GM13977 (cell line): ENCODE measurements around the gene PKNOX2.

ENCODE experiments used
- DNase-seq: peaks from one replicate; pipeline ENCODE4 v3.0.0; 2012; ENCODE audit warnings: low spot score
- in situ Hi-C: fragments of 300-500 bp; cut with MboI; formaldehyde crosslinking; loops from one replicate; pipeline ENCODE4 v1.12.0; 2022; ENCODE audit warnings: low sequenced_read_pairs, low pct_unique_long_range_greater_than_20kb, mixed read lengths, inconsistent platforms; ENCODE audit not compliant: unreplicated experiment
- TF ChIP-seq, protein P1 (sequence below): IDR thresholded peaks from 2 replicates; pipeline ENCODE4 v1.5.1; 2012; ENCODE audit warnings: mild to moderate bottlenecking, control low read depth; ENCODE audit not compliant: insufficient read depth; ENCODE audit errors: extremely low read depth, missing control alignments

PKNOX2 gene

DNA sequence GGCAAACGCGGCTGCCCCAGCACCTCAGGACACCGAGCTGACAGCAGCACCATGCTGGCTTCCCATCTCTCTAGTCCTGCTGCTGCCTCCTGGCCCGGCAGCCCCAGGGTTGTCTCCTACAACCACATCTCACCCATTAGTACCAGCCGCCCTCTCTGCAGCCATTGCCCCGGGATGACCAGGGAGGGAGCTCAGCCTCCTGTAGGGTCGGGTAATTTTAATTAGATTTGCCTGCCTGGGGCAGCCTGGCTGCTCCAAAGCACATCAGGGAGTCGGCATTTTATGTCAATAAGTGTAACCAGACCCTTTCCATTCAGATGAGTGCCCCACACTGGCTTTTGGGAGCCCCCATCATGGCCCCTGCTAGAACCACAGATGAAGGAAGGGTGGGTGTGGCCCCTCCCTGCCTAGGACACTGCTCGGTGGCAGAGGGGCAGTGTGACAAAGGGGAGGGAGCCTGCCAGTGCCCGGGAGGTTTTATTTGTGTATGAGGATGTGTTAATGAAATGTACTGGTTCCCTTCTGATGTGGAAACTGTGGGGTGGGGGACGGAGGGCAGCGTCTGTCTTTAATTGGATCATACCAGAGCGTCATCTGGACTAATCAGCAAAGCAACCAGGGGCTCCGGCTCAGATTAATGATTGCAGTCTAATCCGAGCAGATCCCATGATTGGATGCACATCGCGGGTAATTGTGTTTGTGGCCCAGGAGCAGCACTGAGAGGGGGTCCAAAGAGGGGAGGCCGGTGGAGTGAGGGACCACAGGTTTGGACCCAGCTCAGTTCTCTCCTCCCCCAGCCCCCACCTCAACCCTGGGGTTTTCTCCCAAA, 206.2 kb downstream of the PKNOX2 start:
- no peak for DNase-seq
- TF ChIP-seq, protein P1, sequence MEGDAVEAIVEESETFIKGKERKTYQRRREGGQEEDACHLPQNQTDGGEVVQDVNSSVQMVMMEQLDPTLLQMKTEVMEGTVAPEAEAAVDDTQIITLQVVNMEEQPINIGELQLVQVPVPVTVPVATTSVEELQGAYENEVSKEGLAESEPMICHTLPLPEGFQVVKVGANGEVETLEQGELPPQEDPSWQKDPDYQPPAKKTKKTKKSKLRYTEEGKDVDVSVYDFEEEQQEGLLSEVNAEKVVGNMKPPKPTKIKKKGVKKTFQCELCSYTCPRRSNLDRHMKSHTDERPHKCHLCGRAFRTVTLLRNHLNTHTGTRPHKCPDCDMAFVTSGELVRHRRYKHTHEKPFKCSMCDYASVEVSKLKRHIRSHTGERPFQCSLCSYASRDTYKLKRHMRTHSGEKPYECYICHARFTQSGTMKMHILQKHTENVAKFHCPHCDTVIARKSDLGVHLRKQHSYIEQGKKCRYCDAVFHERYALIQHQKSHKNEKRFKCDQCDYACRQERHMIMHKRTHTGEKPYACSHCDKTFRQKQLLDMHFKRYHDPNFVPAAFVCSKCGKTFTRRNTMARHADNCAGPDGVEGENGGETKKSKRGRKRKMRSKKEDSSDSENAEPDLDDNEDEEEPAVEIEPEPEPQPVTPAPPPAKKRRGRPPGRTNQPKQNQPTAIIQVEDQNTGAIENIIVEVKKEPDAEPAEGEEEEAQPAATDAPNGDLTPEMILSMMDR = no peak

DNA sequence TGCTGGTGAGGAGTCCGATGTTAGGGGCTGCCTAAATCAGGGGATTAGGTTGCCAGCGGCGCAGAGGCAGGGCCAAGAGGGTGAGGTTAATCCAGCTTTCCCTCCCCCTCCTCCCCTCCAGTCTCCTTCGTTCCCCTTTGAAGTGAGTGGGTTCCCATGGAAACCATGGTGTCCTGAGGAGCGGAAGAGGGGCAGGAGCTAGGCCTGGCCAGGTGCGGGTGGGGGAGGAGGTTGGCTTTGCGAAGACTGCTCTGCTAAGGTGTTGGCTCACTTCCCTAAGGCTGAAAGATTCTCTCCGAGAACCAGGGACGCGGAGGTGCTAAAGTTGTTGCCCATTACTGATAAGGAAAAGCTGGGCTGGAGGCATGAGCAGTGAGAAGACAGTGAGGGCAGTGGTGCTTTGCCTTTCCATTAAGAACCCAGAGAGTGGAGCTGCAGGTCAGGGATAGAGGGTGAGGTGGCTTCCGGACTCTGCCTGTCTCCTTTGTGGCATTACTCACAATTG, 206.9 kb downstream of the PKNOX2 start:
- no peak for DNase-seq
- TF ChIP-seq, protein P1 = no peak
- in situ Hi-C loops = no loop called here

More for the DNA sequence above, 206.2 kb downstream of the PKNOX2 start:
- in situ Hi-C loops = no loop called here

DNA sequence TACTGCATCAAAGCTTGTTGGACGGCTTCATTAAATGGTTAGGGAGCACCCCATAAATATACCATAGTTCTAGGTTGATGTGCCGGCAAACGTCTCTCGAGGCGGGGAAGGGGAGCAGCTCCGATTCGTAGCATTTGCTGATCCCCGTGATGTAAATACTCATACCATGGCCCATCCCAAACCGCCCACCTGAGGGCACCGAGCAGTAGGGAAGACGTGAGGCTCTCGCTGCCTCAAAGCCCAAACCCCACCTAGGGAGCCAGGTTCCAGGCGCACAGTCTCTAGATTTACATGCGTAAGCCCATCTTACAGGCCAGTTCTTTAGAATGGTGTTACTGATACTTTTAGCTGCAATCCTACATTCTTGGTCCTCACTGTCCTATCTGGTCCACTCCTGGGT, 207.5 kb downstream of the PKNOX2 start:
- TF ChIP-seq, protein P1 = no peak
- no peak for DNase-seq
- in situ Hi-C loops = no loop called here

DNA sequence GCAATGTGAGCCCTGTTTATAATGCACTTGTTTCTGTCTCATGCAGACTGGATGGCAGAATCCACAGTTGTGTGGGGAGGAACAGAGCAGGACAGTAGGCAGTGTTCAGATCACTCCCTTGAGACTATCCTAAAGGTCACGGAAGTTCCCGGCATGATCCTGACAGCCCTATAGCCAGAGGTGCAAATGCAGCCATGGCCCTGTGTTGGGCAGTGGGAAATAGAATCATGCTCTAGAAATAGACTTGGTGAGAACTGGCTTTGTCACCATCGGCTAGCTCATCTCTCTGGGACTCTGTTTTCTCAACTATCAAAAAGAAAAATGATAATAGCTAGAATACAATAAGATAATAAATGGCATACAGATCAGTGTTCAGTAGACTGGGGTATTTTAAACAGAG, 208.4 kb downstream of the PKNOX2 start:
- in situ Hi-C loops = no loop called here
- DNase-seq = no peak
- TF ChIP-seq, protein P1 = no peak

DNA sequence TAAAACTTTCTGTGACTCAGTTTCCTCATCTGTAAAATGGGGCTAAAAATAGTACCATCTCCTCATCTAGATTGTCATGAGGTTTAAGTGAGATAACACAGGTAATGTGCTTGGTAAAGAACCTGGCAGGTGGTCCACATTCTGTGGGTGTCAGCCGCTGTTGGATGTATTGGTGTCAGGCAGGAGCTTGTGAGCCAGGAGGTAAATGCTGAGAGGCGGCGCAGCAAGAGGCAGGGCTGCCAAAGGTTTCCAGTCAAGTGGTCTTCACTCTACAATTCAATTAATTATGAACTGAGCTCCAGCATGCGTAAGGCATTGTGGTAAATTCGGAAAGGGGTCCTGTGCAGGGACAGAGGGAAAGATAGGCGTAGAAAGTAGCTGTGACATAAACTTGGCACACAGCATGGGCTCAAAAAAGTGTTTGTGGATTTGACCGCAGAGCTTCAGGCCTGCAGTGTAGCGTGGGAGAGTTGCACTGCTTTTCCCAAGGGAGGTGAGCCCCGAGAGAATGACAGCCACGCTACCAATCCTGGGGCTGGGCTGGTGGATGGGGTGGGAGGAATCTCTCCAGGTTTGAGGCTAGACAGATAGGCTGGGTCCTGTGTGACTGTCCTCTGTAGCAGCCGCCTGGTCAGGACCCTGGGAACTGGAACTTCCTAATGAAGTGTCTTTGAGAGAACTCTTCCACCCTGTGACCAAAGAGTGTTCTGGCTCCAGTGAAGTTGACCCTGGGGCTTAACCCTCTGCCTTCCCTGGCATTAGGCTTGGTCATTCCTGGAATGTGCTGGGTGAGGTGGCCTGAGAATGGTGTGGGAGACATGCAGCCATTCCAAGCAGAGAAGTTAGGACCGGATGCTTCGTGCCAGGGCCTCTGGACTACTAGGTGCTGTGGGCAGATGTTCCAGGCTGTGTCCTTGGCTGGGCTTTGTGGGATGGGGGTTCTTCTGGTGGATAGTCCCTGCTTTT, 209.2 kb downstream of the PKNOX2 start:
- in situ Hi-C loops = no loop called here
- DNase-seq = no peak

DNA sequence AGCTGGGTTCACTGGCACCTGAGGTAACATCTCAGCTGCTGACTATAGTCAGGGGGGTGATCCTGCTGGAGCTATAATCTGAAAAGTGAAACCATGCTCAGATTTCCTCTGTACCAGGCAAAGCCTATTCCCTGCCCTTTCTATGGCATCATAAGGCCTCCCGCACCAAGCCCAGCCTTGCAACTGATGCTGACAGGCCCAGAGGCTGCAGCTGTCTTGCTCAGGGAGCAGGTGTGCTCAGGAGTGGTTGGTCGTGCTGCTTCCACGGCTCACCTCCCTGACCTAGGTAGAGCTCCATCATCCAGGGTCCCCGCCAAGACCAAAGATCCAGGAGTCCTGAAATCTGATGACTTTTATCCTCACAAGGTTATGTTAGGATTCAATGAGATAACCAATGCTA, 209.8 kb downstream of the PKNOX2 start:
- in situ Hi-C loops = no loop called here
- TF ChIP-seq, protein P1 = no peak
- no peak for DNase-seq

More for the DNA sequence above, 209.2 kb downstream of the PKNOX2 start:
- TF ChIP-seq, protein P1 = no peak
